WTC11 (cell line): ENCODE data around the gene IGF2BP3.

ENCODE experiments used
- ATF1 ChIP-seq: sonication (generic); formaldehyde crosslinking; IDR thresholded peaks from 2 replicates; pipeline ENCODE4 v1.8.1; 2023; ENCODE audit warnings: mild to moderate bottlenecking, moderate library complexity, missing genetic modification reagents
- CBFB ChIP-seq: sonication (generic); formaldehyde crosslinking; IDR thresholded peaks from 2 replicates; pipeline ENCODE4 v1.8.1; 2022; ENCODE audit warnings: mild to moderate bottlenecking, low read depth, missing genetic modification reagents
- ERG ChIP-seq: fragments of 250-450 bp; sonication (Bioruptor Pico); IDR thresholded peaks from 2 replicates; pipeline ENCODE4 v1.8.0; 2021; ENCODE audit warnings: mild to moderate bottlenecking
- FOXJ3 ChIP-seq: sonication (generic); formaldehyde crosslinking; IDR thresholded peaks from 2 replicates; pipeline ENCODE4 v1.9.0; 2021; ENCODE audit warnings: missing genetic modification reagents, mild to moderate bottlenecking, borderline replicate concordance
- MXD4 ChIP-seq: fragments of 250-450 bp; sonication (Bioruptor Pico); IDR thresholded peaks from 2 replicates; pipeline ENCODE4 v1.8.0; 2021; ENCODE audit warnings: mild to moderate bottlenecking, moderate library complexity, borderline replicate concordance
- NR3C1 ChIP-seq: sonication (generic); formaldehyde crosslinking; conservative IDR thresholded peaks from 2 replicates; pipeline ENCODE4 v1.8.1; 2023; ENCODE audit warnings: low read depth, mild to moderate bottlenecking, missing genetic modification reagents
- SP1 ChIP-seq: sonication (generic); formaldehyde crosslinking; conservative IDR thresholded peaks from 2 replicates; pipeline ENCODE4 v1.8.1; 2022; ENCODE audit warnings: missing genetic modification reagents
- ZBTB21 ChIP-seq: sonication (generic); formaldehyde crosslinking; IDR thresholded peaks from 2 replicates; pipeline ENCODE4 v1.8.1; 2023; ENCODE audit warnings: mild to moderate bottlenecking, missing genetic modification reagents, borderline replicate concordance
- TF ChIP-seq, protein P1 (sequence below): fragments of 200-600 bp; IDR thresholded peaks from 2 replicates; pipeline ENCODE4 v1.8.0; 2022; ENCODE audit warnings: antibody characterized with exemption
- TF ChIP-seq, protein P2 (sequence below): sonication (generic); formaldehyde crosslinking; IDR thresholded peaks from 2 replicates; pipeline ENCODE4 v1.8.1; 2023; ENCODE audit warnings: mild to moderate bottlenecking, missing genetic modification reagents

DNA sequence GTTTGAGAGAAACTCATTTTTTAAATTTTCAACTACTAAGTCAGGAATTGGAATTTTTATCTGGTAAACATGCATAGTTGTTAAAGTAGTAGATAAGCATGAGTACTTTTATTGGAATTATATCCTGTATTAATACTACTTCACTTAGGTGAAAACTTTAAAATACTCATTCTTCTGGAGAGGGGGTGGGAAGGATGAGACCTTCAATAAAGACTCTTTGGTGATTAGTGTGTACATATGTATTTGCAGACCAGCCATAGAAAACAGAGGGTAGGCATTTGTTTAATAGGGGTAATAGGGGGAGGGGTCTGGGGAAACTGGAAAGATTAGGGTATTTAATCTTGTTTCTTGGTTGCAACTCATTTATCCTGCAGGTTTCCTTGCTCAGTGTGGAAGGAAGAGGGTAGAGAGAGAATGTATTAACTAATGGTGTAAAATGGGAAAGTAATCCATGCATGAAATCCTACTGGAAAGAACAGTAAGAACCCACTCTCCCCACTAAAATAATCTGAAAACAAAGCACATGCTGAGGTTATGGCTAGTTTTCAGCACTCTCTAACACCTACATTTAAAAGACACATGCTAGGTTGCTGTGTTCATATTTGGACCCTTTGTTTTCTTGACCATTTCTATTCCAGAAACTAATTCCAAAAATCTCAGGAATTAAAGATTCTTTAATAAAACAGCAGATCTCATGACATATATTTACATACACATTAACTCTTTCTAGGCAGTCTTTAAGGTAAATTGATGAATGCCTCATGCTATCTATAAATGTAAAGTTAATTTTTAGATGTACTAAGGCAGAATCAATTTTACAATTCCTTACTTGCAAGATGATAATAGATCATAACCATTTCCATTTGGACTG lies 6.2 kb upstream of the IGF2BP3 start:
- TF ChIP-seq, protein P1, sequence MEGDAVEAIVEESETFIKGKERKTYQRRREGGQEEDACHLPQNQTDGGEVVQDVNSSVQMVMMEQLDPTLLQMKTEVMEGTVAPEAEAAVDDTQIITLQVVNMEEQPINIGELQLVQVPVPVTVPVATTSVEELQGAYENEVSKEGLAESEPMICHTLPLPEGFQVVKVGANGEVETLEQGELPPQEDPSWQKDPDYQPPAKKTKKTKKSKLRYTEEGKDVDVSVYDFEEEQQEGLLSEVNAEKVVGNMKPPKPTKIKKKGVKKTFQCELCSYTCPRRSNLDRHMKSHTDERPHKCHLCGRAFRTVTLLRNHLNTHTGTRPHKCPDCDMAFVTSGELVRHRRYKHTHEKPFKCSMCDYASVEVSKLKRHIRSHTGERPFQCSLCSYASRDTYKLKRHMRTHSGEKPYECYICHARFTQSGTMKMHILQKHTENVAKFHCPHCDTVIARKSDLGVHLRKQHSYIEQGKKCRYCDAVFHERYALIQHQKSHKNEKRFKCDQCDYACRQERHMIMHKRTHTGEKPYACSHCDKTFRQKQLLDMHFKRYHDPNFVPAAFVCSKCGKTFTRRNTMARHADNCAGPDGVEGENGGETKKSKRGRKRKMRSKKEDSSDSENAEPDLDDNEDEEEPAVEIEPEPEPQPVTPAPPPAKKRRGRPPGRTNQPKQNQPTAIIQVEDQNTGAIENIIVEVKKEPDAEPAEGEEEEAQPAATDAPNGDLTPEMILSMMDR, result no peak
- TF ChIP-seq, protein P2, sequence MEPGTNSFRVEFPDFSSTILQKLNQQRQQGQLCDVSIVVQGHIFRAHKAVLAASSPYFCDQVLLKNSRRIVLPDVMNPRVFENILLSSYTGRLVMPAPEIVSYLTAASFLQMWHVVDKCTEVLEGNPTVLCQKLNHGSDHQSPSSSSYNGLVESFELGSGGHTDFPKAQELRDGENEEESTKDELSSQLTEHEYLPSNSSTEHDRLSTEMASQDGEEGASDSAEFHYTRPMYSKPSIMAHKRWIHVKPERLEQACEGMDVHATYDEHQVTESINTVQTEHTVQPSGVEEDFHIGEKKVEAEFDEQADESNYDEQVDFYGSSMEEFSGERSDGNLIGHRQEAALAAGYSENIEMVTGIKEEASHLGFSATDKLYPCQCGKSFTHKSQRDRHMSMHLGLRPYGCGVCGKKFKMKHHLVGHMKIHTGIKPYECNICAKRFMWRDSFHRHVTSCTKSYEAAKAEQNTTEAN (CRISPR knock-in tag), result no peak
- TF ChIP-seq ZBTB21 (CRISPR knock-in tag), result no peak
- TF ChIP-seq FOXJ3 (CRISPR knock-in tag), result no peak
- TF ChIP-seq MXD4 (CRISPR knock-in tag), result no peak
- TF ChIP-seq ATF1, result no peak
- no peak for TF ChIP-seq ERG (CRISPR knock-in tag)
- TF ChIP-seq SP1, result no peak
- TF ChIP-seq NR3C1 (CRISPR knock-in tag), result no peak
- no peak for TF ChIP-seq CBFB (CRISPR knock-in tag)
